OCI-LY7 (cell line): ENCODE measurements around the gene CTXN3. TPM values are rescaled to one million over a fixed set of nuclear protein-coding genes. Genes with fewer than 3 reads are reported as not detected.

Experiments
- BruUV-seq: library from RNA; stranded (reverse); fragments of 400-500 nt; replicated peaks from 2 replicates; lab custom pipeline; 2021; lab: Mats Ljungman, UMichigan
- CTCF ChIA-PET: fragments of 300-600 bp; sonication (Branson Sonifier 250); formaldehyde crosslinking; loops from one replicate; lab custom pipeline; 2022; ENCODE audit warnings: antibody characterized with exemption; ENCODE audit not compliant: unreplicated experiment; lab: Charles Lee
- POLR2A ChIA-PET: fragments of 300-600 bp; sonication (Branson Sonifier 250); formaldehyde crosslinking; loops from one replicate; lab custom pipeline; 2022; ENCODE audit warnings: antibody characterized with exemption; lab: Charles Lee
- DNase-seq: peaks from one replicate; pipeline ENCODE4 v3.0.0-alpha.2; 2015; ENCODE audit warnings: low spot score
- H2AFZ ChIP-seq: fragments of 200-600 bp; sonication (generic), shearing (Covaris generic); 2 replicates; pipeline ENCODE4 v1.6.1; 2014; ENCODE audit warnings: mild to moderate bottlenecking, antibody characterized with exemption, low read length, moderate library complexity
- H3K27ac ChIP-seq: fragments of 200-600 bp; sonication (generic); 2 replicates; pipeline ENCODE4 v1.5.1; 2014; ENCODE audit warnings: mixed run types, low read depth, mild to moderate bottlenecking, moderate library complexity, low read length, inconsistent platforms; ENCODE audit not compliant: poor library complexity, severe bottlenecking
- H3K36me3 ChIP-seq: fragments of 200-600 bp; sonication (generic); 2 replicates; pipeline ENCODE4 v1.6.1; 2014; ENCODE audit warnings: mild to moderate bottlenecking, antibody characterized with exemption, low read length, moderate library complexity, mixed read lengths; ENCODE audit not compliant: insufficient read depth
- H3K4me1 ChIP-seq: fragments of 200-600 bp; sonication (generic); 2 replicates; pipeline ENCODE4 v1.5.1; 2014; ENCODE audit warnings: mild to moderate bottlenecking, low read length; ENCODE audit not compliant: insufficient read depth, poor library complexity, severe bottlenecking
- H3K4me2 ChIP-seq: fragments of 200-600 bp; sonication (generic); 2 replicates; pipeline ENCODE4 v1.6.1; 2014; ENCODE audit warnings: mild to moderate bottlenecking, low read length
- H3K4me3 ChIP-seq: fragments of 200-600 bp; sonication (generic); 2 replicates; pipeline ENCODE4 v1.5.1; 2014; ENCODE audit warnings: mild to moderate bottlenecking, low read depth, low read length; ENCODE audit not compliant: poor library complexity, severe bottlenecking
- H3K79me2 ChIP-seq: fragments of 200-600 bp; sonication (generic); 2 replicates; pipeline ENCODE4 v1.6.1; 2016; ENCODE audit warnings: low read depth, mild to moderate bottlenecking, low read length, moderate library complexity, mixed read lengths; ENCODE audit not compliant: insufficient read depth
- H3K9me2 ChIP-seq: fragments of 200-600 bp; sonication (generic); 2 replicates; pipeline ENCODE4 v1.6.1; 2016; ENCODE audit warnings: mild to moderate bottlenecking, low read length, mixed read lengths; ENCODE audit not compliant: insufficient read depth
- H3K9me3 ChIP-seq: fragments of 200-600 bp; sonication (generic); 2 replicates; pipeline ENCODE4 v1.6.1; 2014; ENCODE audit warnings: mild to moderate bottlenecking, mixed run types, low read length, mixed read lengths
- H4K20me1 ChIP-seq: fragments of 200-600 bp; sonication (generic); 2 replicates; pipeline ENCODE4 v1.6.1; 2014; ENCODE audit warnings: mild to moderate bottlenecking, antibody characterized with exemption, low read length, moderate library complexity, mixed read lengths; ENCODE audit not compliant: insufficient read depth
- EZH2phosphoT487 ChIP-seq: fragments of 200-600 bp; sonication (generic); IDR thresholded peaks from 2 replicates; pipeline ENCODE4 v1.6.1; 2018; ENCODE audit warnings: low read depth, borderline replicate concordance, mild to moderate bottlenecking, mixed run types, antibody characterized with exemption, low read length, moderate library complexity, mixed read lengths
- intact Hi-C: fragments of 100-400 bp; cut with micrococcal nuclease; formaldehyde crosslinking; loops from one replicate; pipeline ENCODE4 v1.10.0; 2022; ENCODE audit not compliant: unreplicated experiment
- total RNA-seq, 2 experiments: library from RNA; depleted of rRNA in 1 of 2; stranded (reverse); fragments of >200 nt in 1 of 2; shearing (Covaris generic) in 1 of 2; gene quantifications; 2 replicates each; pipeline ENCODE4 v1.2.3, GENCODE V29; 2014 to 2022
- TF ChIP-seq, protein P1 (sequence below): fragments of 200-600 bp; sonication (generic); conservative IDR thresholded peaks from 2 replicates; pipeline ENCODE4 v1.5.1; 2014; ENCODE audit warnings: mild to moderate bottlenecking, antibody characterized with exemption, low read length, moderate library complexity, mixed read lengths

CTXN3 gene
- total RNA-seq, 2 experiments from 2014 or later: not detected

DNA sequence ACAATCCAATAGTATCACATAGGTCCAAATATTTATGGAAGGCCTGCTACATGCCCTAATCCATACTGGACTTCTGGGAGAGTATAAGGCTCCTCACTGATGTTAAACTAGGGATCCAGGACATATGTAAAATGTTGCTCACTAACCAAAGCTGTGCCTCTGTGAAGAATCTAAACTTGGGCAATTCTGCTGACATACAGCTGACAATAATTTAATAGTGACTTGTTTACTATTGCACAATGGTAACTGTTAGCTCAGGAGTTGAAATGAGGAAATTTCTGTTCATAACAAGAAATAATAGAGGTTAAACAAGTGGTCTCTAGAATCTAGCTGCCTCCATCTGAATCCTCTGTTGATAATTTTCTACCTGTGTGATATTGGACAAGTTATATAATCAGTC is 14.9 kb upstream of the CTXN3 start:
- Histone ChIP-seq H2AFZ (no peak overlapping the region), H3K4me3 (no peak overlapping the region), H3K9me2 (no peaks in the 10 kb centered on the region), H4K20me1 (no peaks in the 10 kb centered on the region), H3K27ac (no peak overlapping the region), H3K36me3 (no peaks in the 10 kb centered on the region), H3K79me2 (no peaks in the 10 kb centered on the region), H3K4me2 (no peak overlapping the region), H3K9me3 (no peaks in the 10 kb centered on the region), H3K4me1 (no peaks in the 10 kb centered on the region)
- POLR2A ChIA-PET: interaction anchor here (1.2 to 1.4 kb wide), 2 partner anchors 9 to 12 kb away, joined by 3 to 5 read pairs; no protein-coding TSS in a partner anchor
- TF ChIP-seq, protein P1, sequence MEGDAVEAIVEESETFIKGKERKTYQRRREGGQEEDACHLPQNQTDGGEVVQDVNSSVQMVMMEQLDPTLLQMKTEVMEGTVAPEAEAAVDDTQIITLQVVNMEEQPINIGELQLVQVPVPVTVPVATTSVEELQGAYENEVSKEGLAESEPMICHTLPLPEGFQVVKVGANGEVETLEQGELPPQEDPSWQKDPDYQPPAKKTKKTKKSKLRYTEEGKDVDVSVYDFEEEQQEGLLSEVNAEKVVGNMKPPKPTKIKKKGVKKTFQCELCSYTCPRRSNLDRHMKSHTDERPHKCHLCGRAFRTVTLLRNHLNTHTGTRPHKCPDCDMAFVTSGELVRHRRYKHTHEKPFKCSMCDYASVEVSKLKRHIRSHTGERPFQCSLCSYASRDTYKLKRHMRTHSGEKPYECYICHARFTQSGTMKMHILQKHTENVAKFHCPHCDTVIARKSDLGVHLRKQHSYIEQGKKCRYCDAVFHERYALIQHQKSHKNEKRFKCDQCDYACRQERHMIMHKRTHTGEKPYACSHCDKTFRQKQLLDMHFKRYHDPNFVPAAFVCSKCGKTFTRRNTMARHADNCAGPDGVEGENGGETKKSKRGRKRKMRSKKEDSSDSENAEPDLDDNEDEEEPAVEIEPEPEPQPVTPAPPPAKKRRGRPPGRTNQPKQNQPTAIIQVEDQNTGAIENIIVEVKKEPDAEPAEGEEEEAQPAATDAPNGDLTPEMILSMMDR: no peak
- TF ChIP-seq EZH2phosphoT487: no peak
- CTCF ChIA-PET: no interaction called here
- no peak for DNase-seq
- intact Hi-C loops: no loop called here
- BruUV-seq: no TSS peak

DNA sequence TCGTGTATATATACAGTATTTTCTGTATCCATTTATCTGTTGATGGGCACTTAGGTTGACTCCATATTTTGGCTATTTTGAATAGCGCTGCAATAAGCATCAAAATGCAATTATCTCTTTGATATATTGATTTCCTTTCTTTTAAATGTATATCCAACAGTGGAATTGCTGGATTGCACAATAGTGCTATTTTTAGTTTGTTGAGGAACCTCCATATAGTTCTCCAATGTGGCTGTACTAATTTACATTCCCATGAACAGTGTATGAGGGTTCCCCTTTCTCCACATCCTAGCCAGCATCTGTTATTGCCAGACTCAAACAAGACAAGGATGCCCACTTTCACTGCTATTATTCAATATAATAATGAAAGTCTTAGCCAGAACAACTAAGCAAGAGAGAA is 9.1 kb upstream of the CTXN3 start:
- intact Hi-C loops: no loop called here
- Histone ChIP-seq H3K4me2 (no peak overlapping the region), H3K9me3 (no peaks in the 10 kb centered on the region), H3K79me2 (no peaks in the 10 kb centered on the region), H3K4me3 (no peak overlapping the region), H3K27ac (no peak overlapping the region), H3K36me3 (no peaks in the 10 kb centered on the region), H3K4me1 (no peaks in the 10 kb centered on the region), H4K20me1 (no peaks in the 10 kb centered on the region), H2AFZ (no peak overlapping the region), H3K9me2 (no peaks in the 10 kb centered on the region)
- TF ChIP-seq, protein P1: no peak
- no peak for TF ChIP-seq EZH2phosphoT487
- no TSS peak for BruUV-seq
- ChIA-PET POLR2A (no interaction called here), CTCF (no interaction called here)
- DNase-seq: no peak

DNA sequence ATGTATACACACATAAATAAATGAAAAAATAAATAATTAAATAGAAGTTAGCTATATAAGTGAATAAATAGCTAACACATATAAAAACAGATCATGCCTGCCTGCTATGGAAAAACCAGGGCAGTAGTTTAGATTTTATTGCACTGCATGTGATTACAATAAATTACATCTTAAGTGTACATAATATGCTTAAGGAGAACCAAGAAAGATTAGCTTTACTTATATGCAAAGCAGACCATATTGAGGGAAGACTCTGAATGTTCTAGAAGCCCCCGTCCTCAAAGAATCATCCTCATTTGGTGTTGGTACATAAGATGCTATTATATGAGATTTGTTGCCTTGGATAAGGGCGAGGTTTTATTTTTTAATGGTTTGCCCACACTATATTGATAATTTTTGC is 5.9 kb upstream of the CTXN3 start:
- ChIA-PET POLR2A (interaction anchor here (1.4 kb wide), 1 partner anchor 9 kb away, joined by 5 read pairs; no protein-coding TSS in a partner anchor), CTCF (no interaction called here)
- no peak overlapping the region for H2AFZ ChIP-seq
- H4K20me1 ChIP-seq: no peaks in the 10 kb centered on the region
- no peak overlapping the region for H3K4me2 ChIP-seq
- intact Hi-C loops: no loop called here
- BruUV-seq: no TSS peak
- H3K9me3 ChIP-seq: no peaks in the 10 kb centered on the region
- DNase-seq: no peak
- H3K9me2 ChIP-seq: no peaks in the 10 kb centered on the region
- H3K27ac ChIP-seq: no peak overlapping the region
- no peaks in the 10 kb centered on the region for H3K4me1 ChIP-seq
- TF ChIP-seq, protein P1: no peak
- no peak for TF ChIP-seq EZH2phosphoT487
- no peaks in the 10 kb centered on the region for H3K79me2 ChIP-seq
- H3K36me3 ChIP-seq: no peaks in the 10 kb centered on the region
- H3K4me3 ChIP-seq: no peak overlapping the region
